HG03469 (cell line): ENCODE results near the gene ABHD17A.

Experiments
- ATAC-seq: cut with Tn5 transposase; IDR thresholded peaks from one replicate; pipeline ENCODE4 v1.9.1; 2021; ENCODE audit warnings: mild to moderate bottlenecking, moderate library complexity, moderate number of reproducible peaks; ENCODE audit not compliant: unreplicated experiment

The ABHD17A gene

DNA sequence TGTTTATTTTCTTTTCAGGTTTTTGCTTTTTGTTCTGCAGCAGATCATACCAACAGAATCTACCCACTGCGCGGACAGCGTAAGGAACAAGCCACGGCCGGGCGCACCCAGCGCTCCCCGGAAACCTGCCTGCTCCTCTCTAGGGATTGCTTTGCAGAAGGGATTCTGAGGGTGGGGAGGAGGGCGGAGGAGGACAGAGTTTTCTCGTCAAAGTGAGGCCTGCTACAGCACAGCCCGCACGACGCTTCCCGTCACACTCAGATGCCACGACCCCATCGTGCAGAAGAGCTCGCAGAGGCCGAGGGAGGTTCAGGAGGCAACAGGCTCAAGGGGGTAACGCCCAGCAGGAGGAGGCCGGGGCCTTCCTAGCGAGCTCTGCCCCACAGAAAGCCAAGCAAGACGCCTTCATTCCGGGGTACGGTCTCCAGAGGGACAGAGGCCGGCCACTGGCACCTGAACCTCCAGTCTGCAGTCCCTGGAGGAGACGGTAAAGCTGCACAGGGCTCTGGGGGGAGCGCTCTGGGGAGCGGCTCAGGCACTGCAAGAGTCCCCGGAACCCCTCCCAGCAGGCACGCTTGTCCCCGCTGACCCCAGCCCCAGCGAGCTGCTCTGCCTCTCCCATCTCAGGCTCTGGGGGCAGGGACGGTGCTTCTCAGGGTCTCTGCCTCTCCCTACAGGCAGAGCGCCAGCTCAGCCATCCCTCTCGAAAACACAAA lies 43.9 kb downstream of the ABHD17A start:
- ATAC-seq, result no peak

DNA sequence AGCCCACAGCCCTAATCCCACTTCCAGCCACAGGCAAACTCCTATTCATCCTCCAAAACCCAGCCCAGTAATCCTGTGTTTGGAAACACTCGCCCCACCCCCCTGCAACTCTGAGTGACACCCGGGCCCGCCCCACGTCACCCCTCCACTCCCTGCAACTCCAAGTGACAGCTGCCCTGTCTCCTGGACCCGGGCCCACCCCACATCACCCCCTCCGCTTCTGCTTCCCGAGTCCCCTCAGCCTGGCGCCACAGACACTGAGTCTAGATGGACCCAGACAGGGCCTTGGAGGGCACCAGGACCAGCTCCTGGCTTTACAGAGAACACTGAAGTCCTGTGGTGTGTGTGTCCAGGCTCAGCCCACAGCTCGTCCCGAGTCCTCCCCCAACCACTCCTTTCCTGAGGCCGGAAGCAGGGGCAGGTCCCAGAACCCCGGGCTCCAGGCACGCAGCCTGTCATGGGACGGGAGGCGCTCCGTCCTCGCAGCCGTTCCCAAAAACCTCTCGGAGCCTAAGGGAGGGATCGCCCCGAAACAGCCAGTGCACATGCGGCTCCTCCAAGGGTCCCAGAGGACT lies 44.7 kb downstream of the ABHD17A start:
- no peak for ATAC-seq

DNA sequence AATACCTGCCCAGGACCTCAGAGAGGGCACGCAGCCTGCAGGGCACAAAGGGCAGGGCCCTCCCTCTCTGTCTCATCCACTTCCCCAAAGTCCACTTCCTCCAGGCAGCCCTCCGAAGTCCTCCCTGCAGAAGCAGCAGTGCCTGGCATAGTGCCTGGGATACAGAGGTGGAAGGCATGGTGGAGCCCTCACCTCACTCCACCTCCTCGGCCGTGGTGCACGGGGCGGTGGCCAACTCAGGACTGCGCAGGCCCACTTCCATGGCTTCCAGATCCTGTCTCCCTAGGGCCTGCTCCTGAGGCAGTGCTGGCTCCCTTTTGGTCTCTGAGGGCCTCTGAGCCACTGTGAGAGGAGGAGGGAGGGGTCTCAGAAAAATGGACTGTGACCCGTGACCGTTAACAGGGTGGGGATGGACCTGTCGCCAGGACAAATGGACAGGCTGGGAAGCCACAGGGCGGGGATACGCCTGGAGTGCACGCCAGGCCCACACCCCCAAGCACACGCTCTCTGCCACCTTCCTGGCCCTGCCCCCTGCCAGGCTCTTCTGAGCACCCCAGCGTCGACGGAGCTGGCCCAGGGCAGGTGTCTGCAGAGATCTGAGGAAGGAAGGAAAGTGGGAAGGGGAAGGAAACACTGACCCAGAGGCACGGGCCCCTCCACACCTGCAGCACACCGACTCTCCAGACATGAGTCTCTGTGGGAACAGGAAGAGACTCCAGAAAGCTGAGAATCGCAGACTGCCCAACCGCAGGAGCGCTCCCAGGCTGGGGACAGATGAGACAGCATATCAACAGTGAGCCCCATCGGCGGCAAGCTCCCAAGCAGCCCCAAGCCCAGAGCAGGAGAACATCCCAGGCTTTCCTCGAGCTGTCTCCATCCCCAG lies 45.4 kb downstream of the ABHD17A start:
- ATAC-seq, result no peak

DNA sequence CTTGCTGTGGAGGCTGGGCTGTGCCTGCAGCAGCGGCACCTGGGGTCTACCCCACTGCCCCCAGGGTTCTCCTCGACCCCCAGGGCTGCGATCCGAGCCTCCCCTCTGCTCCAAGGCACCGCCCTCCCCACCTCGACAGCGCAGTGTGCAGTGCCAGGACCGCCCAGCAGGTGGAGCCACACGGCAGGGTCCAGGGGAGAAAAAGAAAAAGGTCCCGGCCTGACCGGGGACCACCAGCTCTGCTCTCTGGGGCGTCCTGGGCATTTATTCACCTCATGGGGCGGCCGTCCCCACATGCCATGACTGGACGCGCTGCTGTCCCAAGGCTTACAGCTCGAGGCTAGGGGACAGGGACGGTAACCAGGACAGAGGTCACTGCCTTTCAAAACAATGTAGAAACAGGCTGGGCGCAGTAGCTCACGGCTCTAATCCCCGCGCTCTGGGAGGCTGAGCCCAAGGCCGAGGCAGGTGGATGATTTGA lies 47.6 kb downstream of the ABHD17A start:
- ATAC-seq, result no peak

DNA sequence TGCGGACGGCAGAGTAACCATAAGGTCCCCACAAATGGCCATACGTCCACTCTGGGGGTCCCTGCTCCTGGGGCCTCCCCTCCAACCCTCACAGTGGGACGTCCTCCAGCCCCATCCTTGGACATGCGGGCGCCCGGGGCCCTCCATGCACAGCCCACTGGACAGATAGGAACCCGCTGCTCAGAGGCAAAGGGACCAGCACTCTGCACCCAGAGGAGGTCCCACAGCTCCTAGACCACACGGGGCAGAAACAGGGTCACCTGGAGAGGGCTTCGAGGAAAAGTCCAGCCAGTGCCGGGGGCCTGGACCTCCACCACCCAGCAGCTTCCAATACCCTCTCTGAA lies 48.1 kb downstream of the ABHD17A start:
- ATAC-seq, result no peak

DNA sequence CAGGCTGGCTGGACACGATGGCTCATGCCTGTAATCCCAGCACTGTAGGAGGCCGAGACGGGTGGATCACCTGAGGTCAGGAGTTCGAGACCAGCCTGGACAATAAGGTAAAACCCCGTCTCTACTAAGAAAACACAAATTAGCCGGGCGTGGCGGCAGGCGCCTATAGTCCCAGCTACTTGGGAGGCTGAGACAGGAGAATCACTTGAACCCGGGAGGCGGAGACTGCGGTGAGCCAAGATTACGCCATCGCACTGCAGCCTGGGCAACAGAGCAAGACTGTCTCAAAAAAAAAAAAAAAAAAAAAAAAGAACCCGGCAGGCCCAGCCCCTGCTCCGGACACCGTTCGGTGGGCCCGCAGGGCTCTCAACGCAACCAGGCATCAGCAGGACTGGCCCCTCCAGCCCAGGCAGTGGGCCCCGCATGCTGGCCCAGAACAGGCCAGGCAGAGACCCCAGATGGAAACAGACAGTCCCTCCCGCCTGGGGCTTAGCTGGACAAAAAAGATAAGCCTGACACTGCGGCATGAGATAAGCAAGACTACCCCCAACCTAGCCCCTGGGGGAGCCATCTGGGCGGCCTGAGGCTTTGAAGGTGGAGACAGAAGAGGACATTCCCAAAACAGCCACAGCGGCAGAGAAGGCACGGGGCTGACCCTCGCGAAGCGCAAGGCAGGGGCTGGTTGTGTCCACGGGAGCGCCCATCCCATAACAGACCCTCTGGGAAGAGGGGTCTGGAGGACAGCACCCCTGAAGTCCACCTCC lies 48.7 kb downstream of the ABHD17A start:
- ATAC-seq, result no peak

DNA sequence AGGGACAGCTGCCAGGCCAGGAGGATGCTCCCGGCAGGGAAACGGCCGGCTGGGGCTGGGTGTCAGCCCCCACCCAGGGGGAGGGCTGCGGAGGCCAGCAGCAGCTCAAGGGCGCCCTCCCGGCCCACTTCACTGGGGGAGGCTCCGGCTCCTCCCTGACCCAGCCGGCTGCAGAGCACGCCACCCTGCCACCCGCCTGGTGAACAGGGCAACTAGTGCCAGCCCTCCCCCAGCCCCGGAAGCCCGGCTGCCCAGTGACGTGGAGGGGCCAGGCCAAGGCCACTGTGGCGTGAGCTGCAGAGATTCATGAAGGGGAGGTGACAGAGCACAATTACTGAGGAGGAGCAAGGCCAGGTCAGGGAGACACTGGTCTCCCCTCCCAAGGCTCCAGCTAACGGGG lies 51.8 kb downstream of the ABHD17A start:
- no peak for ATAC-seq

DNA sequence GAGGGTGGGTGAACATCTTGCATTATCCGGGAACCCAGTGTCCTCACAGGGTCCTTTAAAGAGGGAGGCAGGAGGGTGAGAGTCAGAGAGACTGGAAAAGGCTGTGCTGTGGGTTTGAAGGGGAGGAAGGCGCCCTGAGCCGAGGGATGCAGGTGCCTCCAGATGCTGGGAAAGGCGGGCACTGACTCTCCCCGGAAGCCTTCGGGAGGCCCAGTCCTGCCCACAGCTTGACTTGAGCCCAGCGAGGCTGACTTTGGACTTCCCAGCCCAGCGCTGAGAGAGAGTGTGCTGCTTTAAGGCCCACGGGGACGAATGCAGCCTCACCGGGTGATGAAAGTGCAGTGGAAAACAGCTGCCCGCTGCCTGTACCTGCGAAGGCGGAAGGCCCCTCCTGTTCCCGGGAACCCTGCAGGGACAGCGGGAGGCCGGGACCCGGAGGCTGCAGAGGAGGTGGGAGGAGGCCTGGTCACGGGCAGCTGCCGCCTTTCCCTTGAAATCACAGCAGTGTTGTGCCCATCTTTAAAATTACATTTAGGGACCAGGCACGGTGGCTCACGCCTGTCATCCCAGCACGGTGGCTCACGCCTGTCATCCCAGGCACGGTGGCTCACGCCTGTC lies 53.1 kb downstream of the ABHD17A start:
- no peak for ATAC-seq

DNA sequence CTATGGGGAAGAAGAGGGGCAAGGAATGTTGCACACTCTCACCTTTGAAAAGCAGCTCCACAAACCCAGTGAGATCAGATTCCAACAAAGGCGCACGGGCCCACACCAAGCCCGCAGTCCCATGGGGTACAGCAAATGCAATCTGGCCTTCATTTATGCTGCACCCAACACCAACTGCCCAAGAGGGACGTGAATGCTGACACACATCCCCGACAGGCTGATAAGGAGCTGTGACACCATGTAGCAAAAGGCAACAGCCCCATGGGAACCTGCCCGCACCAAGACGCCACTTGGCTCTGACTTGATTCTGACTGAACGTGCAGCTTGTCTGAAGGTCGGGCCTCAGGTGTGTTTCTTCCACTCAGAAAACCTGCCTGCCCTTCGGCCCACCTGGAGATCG lies 54.3 kb downstream of the ABHD17A start:
- no peak for ATAC-seq

DNA sequence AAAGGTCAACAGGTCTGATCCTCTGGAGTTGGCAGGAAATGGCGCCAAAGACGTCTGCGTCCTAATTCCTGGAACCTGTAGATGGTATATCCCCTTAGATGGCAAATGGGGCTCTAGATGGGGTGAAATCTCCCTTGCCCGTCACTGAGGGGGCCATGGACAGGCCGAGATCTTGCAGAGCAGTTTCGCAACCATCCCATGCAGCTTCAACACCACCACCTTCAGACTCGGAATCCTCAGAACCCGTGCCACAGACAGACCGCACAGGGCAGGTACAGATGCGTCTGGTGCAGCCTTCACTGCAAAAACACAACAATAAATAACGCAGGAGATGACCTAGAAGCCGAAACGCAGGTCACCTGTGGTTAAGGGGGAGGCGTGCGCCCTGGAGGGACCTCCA lies 54.7 kb downstream of the ABHD17A start:
- no peak for ATAC-seq

DNA sequence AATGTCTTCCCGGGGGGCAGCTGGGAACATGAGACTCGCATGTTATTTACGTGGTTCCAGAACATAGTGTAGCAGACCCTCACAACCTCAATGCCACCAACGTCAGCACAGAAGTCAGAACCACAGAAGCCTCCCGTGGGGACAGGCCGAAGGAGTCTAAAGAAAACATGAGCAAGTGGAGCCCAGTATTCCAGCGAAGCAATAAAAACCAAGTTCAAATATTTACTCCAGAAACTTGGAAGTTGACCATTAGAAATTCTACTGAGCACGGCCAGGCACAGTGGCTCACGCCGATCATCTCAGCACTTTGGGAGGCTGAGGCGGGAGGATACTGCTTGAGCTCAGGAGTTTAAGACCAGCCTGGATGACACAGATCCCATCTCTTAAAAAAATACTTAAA lies 55.3 kb downstream of the ABHD17A start:
- no peak for ATAC-seq

DNA sequence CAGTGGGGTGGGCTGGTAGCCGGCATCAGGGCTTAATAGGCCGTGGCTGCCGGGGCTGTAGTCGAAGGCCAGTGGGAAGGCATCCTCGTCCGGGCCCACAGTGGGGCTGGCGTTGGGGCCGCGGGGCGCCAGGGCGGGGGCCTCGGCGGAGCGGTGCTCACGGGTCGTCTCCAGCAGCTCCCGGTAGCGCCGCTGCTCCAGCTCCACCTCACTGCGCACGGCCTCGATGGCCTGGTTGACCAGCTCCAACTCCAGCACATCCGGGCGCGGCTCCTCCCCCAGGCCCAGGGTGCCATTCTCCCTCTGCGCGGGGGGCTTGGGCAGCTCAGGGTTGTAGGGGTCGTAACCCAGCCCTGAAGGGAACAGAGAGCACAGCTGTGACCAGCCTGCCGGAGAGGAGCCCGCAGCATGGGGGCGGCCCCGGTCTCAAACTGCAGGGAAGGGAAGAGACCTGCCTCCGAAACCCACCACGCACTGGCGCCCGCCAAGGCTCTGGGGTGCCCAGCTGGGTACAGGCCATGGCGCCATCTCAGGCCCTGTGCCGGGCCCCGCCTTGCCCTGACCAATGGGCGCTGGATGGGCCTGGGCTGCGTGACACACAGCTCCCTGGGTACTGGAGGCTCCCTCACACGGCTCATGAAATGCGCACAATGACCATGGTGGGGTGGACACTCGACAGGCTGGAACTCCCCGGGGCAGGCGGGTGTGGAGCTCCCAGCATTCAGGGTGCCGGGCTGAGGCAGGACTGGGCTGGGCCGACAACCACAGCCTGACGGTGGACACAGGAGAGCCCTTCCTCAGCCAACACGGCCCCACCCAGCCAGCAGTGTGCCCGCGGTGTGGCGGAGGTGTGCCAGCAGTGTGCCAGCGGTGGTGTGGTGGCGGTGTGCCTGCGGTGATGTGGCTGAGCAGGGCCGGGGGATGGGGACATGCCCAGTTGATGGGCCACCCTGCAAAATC lies 56.7 kb downstream of the ABHD17A start:
- ATAC-seq, result no peak

DNA sequence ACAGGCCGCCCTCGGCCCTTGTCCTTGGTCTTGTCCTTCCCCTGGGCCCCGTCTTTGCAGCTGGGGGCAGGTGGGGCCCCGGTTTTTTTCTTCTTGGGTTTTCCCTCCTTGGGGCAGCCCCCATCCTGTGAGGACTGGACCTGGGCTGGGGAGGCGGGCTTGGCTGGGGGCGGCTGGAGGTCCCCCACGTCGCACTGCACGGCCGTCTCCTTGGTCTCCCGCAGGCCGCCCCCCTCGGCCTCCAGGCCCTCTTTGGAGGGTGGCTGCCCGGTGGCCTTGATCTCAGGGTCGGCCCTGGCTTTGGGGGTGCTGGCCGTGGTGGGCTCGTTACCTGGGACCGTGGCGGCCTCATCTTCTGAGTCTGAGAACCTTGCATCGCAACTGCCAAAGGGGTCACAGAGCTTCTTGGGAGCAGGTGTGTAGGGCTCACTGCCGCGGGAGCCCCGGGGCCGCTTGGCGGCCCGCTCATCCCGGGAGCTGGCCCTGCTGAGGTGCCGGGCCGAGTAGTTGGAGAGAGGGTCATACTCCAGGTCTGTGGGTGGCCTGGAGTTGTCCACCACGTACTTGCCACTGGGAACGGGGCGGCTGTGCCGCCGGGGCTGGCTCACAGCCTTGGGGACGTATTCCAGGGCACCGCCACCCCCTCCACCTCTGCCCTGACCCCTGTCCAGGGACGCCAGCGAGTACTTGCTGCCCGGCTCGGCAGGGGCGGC lies 57.6 kb downstream of the ABHD17A start:
- no peak for ATAC-seq
